Measurements from ENCODE around the gene CDKN1A. TPM values are rescaled to one million over a fixed set of nuclear protein-coding genes. Genes with fewer than 3 reads are reported as not detected.
"Not testable (repeated sequence)": the region's sequence is repeated elsewhere in the genome, so short reads cannot be mapped to it uniquely, and the experiment has no call there.

CDKN1A gene
- total RNA-seq, 1 donor from 2014 or later: 82.7 TPM

- DNase-seq: no peak
- Mint-ChIP-seq H3K27me3 (no peaks in the 10 kb centered on the region), H3K4me3 (no peak overlapping the region), H3K9me3 (no peaks in the 10 kb centered on the region), H3K4me1 (peaks cover 8% of the 10 kb centered on the region), H3K27ac (peak overlapping the region; percentile 32), H3K36me3 (ENCODE audit: low read depth) (no peaks in the 10 kb centered on the region)
- intact Hi-C loops (cut with micrococcal nuclease): loop anchor here (5.0 kb wide), 1 partner anchor 37 kb away; no protein-coding TSS in a partner anchor
Observed at GRCh38 chr6:36720251-36721141, 42.0 kb downstream of the CDKN1A start.

DNA sequence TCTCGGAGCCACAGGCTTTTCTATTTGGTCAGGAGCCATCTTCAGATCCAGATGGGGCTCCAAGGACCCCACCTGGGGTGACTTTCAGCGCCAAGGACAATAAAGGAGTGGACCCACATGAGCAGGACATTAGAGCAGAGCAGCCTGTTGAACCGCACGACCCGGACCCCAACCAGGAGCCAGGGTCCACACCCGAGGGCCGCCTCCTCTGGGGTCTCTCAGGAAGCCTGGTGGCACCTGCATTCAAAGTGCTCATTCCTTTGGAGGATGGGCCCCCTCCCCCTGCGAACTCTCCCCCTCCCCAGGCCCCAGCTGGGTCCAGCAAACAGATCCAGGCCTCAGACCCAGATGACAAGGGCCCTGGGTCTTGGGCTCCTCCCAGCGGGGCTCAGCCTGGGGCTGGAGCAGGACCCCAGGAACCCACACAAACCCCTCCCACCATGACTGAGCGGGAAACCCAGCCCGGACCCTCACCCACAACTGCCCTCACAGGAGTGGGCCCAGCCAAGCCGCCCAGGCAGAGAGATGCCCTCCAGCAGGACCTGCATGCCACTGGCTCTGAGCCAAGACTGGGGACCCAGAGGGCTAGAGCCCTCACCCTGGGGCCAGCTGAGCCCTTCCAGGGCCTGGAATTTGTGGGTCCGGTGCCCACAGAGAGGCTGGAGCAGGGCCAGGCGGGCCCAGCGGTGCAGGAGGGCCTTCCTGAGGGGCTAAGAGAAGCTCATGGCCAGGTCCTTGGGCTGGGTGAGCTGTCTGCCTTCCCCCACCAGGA is 43.0 kb downstream of the CDKN1A start:
- no peak overlapping the region for H3K4me3 Mint-ChIP-seq
- DNase-seq: no peak
- peaks cover 11% of the 10 kb centered on the region for H3K4me1 Mint-ChIP-seq
- intact Hi-C loops (cut with micrococcal nuclease): loop anchor here (5.0 kb wide), 1 partner anchor 36 kb away; no protein-coding TSS in a partner anchor
- H3K36me3 Mint-ChIP-seq (ENCODE audit: low read depth): no peaks in the 10 kb centered on the region
- no peaks in the 10 kb centered on the region for H3K9me3 Mint-ChIP-seq
- H3K27ac Mint-ChIP-seq: no peak overlapping the region
- no peaks in the 10 kb centered on the region for H3K27me3 Mint-ChIP-seq

DNA sequence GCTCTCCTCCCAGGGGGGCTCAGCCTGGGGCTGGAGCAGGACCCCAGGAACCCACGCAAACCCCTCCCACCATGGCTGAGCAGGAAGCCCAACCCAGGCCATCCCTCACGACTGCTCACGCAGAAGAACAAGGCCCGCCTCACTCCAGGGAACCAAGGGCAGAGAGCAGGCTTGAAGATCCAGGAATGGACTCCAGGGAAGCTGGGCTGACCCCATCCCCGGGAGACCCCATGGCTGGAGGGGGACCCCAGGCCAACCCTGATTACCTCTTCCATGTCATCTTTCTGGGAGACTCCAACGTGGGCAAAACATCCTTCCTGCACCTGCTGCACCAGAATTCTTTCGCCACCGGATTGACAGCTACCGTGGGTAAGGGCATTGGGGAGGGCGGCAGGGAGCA is 43.9 kb downstream of the CDKN1A start:
- intact Hi-C loops (cut with micrococcal nuclease): loop anchor here (5.0 kb wide), 1 partner anchor 35 kb away; no protein-coding TSS in a partner anchor
- H3K36me3 Mint-ChIP-seq (ENCODE audit: low read depth): no peaks in the 10 kb centered on the region
- DNase-seq: no peak

GRCh38 chr6:36722879-36723278 is 44.4 kb downstream of the CDKN1A start:
- Mint-ChIP-seq H3K9me3 (no peaks in the 10 kb centered on the region), H3K4me1 (peaks cover 23% of the 10 kb centered on the region), H3K36me3 (ENCODE audit: low read depth) (no peaks in the 10 kb centered on the region), H3K27ac (no peak overlapping the region), H3K4me3 (no peak overlapping the region), H3K27me3 (no peaks in the 10 kb centered on the region)
- intact Hi-C loops (cut with micrococcal nuclease): loop anchor here (5.0 kb wide), 1 partner anchor 34 kb away; no protein-coding TSS in a partner anchor
- no peak for DNase-seq

More for the DNA sequence above, 43.9 kb downstream of the CDKN1A start:
- H3K27me3 Mint-ChIP-seq: no peaks in the 10 kb centered on the region
- peaks cover 18% of the 10 kb centered on the region for H3K4me1 Mint-ChIP-seq
- no peaks in the 10 kb centered on the region for H3K9me3 Mint-ChIP-seq
- H3K27ac Mint-ChIP-seq: no peak overlapping the region
- no peak overlapping the region for H3K4me3 Mint-ChIP-seq

DNA sequence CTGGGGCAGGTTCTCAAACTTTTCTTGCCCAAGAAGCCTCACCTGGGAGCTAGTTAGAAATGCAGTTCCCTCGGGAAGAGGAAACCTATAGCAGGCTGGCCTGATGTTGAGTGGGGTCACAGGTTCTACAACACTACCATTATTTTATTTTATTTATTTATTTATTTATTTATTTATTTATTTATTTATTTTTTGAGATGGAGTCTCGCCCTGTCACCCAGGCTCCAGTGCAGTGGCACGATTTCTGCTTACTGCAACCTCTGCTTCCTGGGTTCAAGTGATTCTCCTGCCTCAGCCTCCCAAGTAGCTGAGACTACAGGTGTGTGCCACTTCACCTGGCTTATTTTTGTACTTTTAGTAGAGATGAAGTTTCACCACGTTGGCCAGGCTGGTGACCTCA is 45.5 kb downstream of the CDKN1A start:
- H3K36me3 Mint-ChIP-seq (ENCODE audit: low read depth): not testable (repeated sequence)
- intact Hi-C loops (cut with micrococcal nuclease): loop anchor here (1.0 to 5.0 kb wide), 2 partner anchors 33 to 101 kb away; no protein-coding TSS in a partner anchor

DNA sequence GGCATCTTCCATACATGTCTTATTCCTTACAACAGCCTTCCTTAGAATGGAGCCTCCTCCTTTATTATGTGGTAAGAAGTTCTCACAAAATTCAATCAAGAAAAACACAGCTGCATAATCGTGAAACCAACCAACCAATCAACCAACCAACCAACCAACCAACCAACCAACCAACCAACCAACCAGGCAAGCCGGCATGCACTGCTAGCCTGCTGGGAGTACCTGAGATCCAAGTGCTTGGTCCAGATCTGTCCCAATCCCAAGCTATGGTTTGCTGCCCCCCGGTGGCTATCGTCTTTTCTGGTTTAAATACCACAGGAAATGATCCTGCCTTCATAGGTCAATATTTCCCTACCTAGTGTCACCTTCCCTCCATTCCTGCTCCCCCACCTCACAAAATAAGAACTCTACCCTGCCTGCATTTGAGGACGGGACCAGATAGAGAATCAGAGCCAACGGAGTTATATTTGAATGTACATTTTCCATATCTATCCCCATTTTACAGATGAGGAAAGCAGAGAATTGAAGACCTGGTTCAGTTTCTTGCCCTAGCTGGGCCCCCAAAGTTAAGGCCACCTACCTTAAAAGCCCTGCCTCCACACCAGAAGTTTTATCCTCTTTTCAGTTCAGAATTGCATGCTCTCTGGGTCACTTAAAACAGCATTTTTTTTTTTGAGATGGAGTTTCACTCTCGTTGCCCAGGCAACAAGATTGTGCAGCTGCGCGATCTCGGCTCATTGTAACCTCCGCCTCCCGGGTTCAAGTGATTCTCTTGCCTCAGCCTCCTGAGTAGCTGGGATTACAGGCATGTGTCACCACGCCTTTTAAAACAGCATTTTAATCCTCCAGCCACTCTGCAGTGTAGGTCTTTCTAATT is 46.2 kb downstream of the CDKN1A start:
- Mint-ChIP-seq H3K27me3 (peaks cover 2% of the 10 kb centered on the region), H3K27ac (no peak overlapping the region), H3K9me3 (no peaks in the 10 kb centered on the region), H3K36me3 (ENCODE audit: low read depth) (no peaks in the 10 kb centered on the region), H3K4me1 (peaks cover 33% of the 10 kb centered on the region), H3K4me3 (no peak overlapping the region)
- intact Hi-C loops (cut with micrococcal nuclease): loop anchor here (1.0 to 5.0 kb wide), 3 partner anchors 33 to 101 kb away; no protein-coding TSS in a partner anchor
- peak; percentile 84 for DNase-seq

More for the DNA sequence above, 45.5 kb downstream of the CDKN1A start:
- H3K4me3 Mint-ChIP-seq, H3K27ac Mint-ChIP-seq, H3K9me3 Mint-ChIP-seq, DNase-seq, H3K27me3 Mint-ChIP-seq: not testable (repeated sequence)
- H3K4me1 Mint-ChIP-seq: peaks cover 31% of the 10 kb centered on the region

- intact Hi-C loops (cut with micrococcal nuclease): loop anchor here (5.0 kb wide), 1 partner anchor 43 kb away; no protein-coding TSS in a partner anchor
- Mint-ChIP-seq H3K4me3 (no peak overlapping the region), H3K4me1 (peaks cover 33% of the 10 kb centered on the region), H3K27me3 (peaks cover 2% of the 10 kb centered on the region), H3K9me3 (no peaks in the 10 kb centered on the region), H3K36me3 (ENCODE audit: low read depth) (no peaks in the 10 kb centered on the region), H3K27ac (no peak overlapping the region)
- no peak for DNase-seq
Observed at GRCh38 chr6:36725581-36725980, 47.1 kb downstream of the CDKN1A start.

DNA sequence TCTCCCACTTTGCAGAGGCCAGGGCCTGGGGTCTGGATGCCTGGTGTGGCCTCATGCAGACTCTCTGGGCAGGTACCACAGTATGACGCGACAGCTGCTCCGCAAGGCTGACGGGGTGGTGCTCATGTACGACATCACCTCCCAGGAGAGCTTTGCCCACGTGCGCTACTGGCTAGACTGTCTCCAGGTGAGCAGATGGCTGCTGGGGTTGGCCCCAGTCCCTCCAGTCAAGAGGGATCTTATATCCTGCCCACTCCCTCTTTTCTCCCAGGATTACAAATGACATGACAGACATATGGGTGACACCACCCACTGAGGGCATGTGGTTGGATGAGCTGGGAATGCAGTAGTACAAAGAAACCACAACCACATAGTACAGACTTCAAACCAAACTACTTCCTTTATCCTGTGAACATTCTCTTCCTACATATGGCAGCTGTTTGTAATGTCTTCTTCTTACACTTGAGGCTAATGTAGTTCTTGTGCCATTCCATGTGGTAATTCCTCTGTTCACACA is 49.0 kb downstream of the CDKN1A start:
- H3K4me3 Mint-ChIP-seq: no peak overlapping the region
- intact Hi-C loops (cut with micrococcal nuclease): loop anchor here (5.0 kb wide), 1 partner anchor 45 kb away; no protein-coding TSS in a partner anchor
- H3K27me3 Mint-ChIP-seq: peaks cover 2% of the 10 kb centered on the region
- peak; percentile 75 for DNase-seq
- no peaks in the 10 kb centered on the region for H3K36me3 Mint-ChIP-seq (ENCODE audit: low read depth)
- peaks cover 36% of the 10 kb centered on the region for H3K4me1 Mint-ChIP-seq
- no peaks in the 10 kb centered on the region for H3K9me3 Mint-ChIP-seq
- H3K27ac Mint-ChIP-seq: peak overlapping the region; percentile 49

- Mint-ChIP-seq H3K9me3 (no peaks in the 10 kb centered on the region), H3K36me3 (ENCODE audit: low read depth) (no peaks in the 10 kb centered on the region), H3K27me3 (peaks cover 2% of the 10 kb centered on the region), H3K27ac (peak overlapping the region; percentile 58), H3K4me1 (peaks cover 38% of the 10 kb centered on the region), H3K4me3 (no peak overlapping the region)
- intact Hi-C loops (cut with micrococcal nuclease): loop anchor here (5.0 kb wide), 1 partner anchor 46 kb away; no protein-coding TSS in a partner anchor
- no peak for DNase-seq
Observed at GRCh38 chr6:36728289-36729160, 50.0 kb downstream of the CDKN1A start.

GRCh38 chr6:36729161-36729524 is 50.6 kb downstream of the CDKN1A start:
- no peak overlapping the region for H3K27ac Mint-ChIP-seq
- H3K36me3 Mint-ChIP-seq (ENCODE audit: low read depth): no peaks in the 10 kb centered on the region
- peaks cover 2% of the 10 kb centered on the region for H3K27me3 Mint-ChIP-seq
- DNase-seq: no peak
- H3K4me1 Mint-ChIP-seq: peaks cover 39% of the 10 kb centered on the region
- intact Hi-C loops (cut with micrococcal nuclease): loop anchor here (5.0 kb wide), 1 partner anchor 47 kb away; no protein-coding TSS in a partner anchor
- H3K4me3 Mint-ChIP-seq: no peak overlapping the region
- no peaks in the 10 kb centered on the region for H3K9me3 Mint-ChIP-seq

GRCh38 chr6:36730424-36731380 is 52.2 kb downstream of the CDKN1A start:
- peaks cover 41% of the 10 kb centered on the region for H3K4me1 Mint-ChIP-seq
- no peaks in the 10 kb centered on the region for H3K36me3 Mint-ChIP-seq (ENCODE audit: low read depth)
- no peak overlapping the region for H3K27ac Mint-ChIP-seq
- no peak for DNase-seq
- H3K4me3 Mint-ChIP-seq: no peak overlapping the region
- intact Hi-C loops (cut with micrococcal nuclease): no loop called here
- no peaks in the 10 kb centered on the region for H3K9me3 Mint-ChIP-seq
- peaks cover 2% of the 10 kb centered on the region for H3K27me3 Mint-ChIP-seq

Measured in activated CD4-positive, alpha-beta T cell treated with anti-CD3 and anti-CD28 coated beads, Interleukin-2, amount 10 ng/mL, durations not matched to agents 24 days and 14 days (primary cell).